Activated naive CD4-positive, alpha-beta T cell treated with anti-CD3 and anti-CD28 coated beads, Interleukin-2, amount 50 U/mL, for 16 hours (primary cell): ENCODE measurements around the gene RARA.

Experiments used
- DNase-seq: peaks from one replicate; pipeline ENCODE4 v3.0.0-alpha.2; 2020

The RARA gene

DNA sequence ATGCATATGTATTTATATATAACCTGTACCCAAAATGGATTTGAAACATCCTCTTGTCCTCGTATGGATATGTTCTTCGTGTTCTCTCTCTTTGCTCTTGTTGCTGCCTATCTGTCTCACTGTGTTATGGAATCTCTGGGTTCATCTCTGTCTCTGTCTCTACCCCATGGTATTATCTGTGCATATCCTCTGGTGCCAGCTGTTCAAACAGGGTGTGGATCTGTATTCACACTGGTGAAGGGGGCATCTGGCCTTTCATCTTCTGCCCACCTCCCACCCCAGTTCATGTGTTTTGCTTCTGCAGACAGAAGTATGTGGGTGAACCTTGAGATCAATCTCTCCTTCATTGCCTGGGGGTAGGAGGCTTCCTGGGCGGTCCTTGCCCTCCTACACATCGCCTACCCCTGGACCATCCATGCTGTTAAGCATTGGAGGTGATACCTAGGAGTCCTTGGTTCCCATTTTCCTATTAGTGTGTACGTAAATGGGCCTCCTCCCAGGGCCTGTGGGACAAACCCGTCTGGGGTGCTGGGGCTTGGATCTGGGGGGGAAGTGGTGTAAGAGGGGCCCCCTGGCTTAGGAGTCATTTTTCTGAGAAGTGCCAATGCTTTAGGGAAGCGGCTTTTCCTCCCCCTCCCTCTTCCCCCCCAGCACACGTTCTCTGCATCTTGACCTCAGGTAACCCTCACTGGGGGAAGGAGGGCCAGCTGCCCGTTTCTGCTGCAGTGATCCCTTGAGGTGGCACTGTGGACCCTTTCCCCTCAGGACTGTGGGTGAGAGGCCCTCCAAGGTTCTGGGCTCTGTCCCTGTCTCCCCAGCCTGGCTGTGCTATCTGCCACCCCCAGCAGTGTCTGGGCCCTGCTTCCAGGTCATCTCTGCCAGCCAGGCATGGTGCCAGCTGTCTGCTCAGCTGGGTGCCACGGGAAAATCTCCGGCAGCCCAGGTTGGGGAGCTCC lies 21.1 kb downstream of the RARA start:
- no peak for DNase-seq

DNA sequence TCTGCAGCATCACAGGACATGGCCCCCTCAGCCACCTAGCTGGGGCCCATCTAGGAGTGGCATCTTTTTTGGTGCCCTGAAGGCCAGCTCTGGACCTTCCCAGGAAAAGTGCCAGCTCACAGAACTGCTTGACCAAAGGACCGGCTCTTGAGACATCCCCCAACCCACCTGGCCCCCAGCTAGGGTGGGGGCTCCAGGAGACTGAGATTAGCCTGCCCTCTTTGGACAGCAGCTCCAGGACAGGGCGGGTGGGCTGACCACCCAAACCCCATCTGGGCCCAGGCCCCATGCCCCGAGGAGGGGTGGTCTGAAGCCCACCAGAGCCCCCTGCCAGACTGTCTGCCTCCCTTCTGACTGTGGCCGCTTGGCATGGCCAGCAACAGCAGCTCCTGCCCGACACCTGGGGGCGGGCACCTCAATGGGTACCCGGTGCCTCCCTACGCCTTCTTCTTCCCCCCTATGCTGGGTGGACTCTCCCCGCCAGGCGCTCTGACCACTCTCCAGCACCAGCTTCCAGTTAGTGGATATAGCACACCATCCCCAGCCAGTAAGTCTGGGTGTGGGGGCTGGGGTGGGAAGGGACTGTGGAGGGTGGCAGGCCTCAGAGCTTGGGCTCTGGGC lies 22.0 kb downstream of the RARA start:
- DNase-seq, result no peak

DNA sequence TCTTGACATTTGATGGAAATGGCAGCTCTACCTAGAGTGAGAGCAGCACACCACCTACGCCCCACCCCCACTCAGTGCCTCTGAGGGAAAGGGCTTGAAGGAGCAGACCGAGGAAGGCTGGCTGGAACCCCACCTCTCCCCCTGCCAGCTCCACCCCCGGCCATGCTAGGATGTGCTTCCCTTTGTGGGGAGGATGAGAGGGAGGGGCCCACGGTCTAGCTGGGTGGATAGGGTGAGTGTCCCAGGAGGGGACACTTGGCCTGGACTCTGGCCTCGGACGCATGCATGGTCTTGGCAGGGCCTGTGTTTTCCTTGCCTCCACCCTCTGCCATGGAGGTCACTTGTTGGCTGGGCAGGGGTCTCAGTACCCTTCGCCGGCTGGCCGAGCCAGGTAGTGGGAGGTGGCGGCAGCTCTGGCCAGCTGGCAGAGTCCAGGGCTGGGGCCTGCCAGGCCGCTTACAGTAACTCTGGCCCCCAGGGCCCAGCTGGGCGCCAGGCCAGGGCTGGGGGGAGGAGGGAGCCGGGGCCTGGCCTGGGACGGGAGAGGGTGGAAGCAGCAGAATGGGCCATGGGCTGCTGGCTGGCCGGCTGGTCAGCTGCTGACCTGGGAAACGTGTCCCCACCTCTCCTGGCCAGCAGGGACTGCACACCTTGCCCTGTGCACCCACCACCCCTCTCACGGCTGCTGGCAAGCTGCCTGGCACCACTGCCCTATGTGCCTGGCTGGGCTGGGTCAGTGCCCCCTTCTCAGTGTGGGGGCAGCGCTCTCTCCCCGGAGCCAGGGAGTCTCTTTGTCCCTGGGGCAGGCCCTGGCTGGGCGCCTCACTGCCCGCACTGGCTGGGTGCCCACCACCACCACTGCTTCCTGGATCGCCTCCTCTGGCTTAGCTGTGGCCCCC lies 23.0 kb downstream of the RARA start:
- no peak for DNase-seq

DNA sequence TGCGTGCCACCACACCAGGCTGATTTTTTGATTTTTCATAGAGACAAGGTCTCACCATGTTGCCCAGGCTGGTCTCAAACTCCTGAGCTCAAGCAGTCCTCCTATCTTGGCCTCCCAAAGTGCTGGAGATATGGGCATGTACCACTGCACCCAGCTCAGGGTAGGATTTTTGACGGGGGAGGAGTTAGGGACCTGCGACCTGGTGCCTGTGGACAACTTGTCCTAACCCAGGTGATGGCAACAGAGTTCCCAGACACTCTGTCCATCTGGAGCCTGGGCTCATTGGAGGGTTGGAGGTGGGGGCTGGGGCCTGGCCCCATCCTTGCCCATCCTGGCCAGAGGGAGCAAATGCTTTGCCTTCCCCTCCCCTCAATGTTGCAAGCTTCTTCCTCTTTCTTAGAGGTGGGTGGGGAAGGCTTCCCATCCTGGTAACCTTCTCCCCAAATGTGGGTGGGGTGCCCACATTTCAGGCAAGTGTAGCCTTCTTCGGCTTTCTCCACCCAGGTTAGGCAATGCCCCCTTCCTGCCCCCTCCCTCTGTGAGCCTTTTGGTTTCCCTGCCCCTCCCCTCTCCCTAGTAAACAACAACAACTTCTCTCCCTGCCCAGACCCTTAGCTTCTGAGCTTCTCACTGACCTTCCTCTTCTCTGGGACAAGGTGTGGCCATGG lies 24.9 kb downstream of the RARA start:
- DNase-seq, result no peak

DNA sequence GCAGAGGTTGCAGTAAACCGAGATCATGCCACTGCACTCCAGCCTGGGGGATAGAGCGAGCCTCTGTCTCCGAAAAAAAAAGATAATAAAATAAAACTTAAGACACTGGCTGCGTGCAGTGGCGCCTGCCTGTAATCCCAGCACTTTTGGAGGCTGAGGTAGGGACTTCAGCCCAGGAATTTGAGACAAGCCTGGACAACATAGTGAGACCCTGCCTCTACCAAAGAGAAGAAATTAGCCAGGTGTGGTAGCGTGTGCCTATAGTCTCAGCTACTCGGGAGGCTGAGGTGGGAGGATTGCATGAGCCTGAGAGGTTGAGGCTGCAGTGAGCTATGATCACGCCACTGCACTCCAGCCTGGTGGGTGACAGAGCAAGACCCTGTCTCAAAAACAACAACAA lies 26.6 kb downstream of the RARA start:
- no peak for DNase-seq

DNA sequence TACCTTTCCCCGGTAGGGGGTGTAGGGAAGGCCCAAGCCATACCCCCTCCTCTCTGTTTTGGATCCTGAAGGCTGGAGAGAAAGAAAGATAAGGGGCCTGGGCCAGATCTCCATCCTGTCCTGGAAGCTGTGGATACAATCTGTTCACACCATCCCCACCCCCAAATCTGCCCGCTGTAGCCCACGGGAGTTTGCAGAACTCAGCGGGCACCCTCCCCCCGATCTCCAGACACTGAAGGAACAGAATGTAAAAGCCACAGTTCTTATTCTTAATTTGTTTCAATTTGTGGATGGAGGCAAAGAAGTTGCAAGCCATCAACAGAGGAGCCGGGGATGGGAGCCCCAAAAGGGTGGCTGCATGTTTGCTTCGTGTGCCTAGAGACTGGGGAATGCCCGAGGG lies 28.4 kb downstream of the RARA start:
- no peak for DNase-seq

DNA sequence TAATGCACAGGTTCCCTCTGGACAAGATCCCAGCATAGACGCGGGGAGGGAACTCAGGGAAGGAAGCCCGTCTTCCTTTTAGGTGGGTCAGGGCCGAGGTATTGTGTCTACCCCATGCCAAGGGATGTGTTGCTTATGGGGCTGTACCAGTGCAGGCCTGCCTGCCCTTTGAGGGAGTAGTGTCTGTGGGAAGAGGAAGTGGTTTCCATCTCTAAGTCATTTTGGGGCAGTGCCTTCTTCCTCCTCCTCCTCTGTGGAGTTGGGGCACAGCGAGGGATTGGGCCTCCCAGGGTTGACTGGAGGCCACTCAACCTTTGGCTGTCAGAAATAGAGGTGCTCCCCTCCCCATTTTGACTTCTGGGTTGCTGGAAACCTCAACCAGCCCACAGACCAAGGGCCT lies 29.1 kb downstream of the RARA start:
- DNase-seq, result no peak

DNA sequence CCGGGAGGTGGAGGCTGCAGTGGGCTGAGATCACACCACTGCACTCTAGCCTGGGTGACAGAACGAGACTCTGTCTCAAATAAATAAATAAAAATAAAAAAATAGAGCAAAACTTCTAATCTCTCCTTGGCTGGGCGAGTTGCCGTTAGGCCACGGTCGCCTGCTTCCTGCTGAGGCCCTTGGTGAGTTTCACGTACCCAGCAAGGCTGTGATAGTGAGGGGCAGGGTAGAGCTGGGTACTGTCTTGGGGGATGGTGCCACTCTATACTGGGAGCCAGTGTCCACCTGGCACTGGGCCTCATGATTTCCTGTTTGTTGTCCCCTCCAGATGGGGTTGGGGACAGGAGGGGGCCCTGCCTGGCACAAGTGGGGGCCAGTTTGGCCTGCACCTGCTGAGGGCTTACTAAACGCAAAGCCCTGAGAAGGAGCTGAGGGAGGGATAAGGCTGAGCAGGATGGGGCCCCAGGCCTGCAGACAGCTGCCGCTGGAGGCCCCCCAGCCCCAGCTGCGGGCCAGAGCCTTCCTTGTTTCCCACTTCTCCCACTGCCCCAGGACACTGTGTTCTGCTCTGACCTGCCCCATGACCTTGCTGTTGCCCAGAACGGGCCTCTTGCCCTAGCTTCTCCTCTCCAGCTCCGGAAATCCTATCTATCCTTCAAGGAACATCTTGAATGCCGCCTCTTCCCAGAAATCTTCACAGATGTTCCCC lies 30.1 kb downstream of the RARA start:
- DNase-seq, result no peak

DNA sequence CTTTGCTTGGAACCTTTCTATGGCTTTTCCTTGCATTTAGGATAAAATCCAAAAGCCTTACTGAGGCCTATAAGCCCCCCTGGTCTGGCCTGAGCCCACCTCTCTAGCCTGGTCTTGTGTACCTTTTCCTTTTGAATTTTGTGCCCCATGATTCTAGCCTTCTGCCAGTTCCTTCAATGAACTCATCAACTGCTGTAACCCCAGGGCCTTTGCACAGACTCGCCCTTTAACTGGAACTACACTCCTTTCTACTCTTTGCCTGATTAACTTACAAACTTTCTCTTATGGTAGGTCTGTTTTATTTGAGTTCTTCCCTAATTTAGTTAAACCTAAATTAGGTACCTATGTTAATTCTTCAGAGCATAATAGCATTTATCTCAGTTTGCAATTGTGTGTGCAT lies 31.3 kb downstream of the RARA start:
- no peak for DNase-seq

GRCh38 chr17:40340880-40341807 lies 32.2 kb downstream of the RARA start:
- peak; percentile 78 for DNase-seq

DNA sequence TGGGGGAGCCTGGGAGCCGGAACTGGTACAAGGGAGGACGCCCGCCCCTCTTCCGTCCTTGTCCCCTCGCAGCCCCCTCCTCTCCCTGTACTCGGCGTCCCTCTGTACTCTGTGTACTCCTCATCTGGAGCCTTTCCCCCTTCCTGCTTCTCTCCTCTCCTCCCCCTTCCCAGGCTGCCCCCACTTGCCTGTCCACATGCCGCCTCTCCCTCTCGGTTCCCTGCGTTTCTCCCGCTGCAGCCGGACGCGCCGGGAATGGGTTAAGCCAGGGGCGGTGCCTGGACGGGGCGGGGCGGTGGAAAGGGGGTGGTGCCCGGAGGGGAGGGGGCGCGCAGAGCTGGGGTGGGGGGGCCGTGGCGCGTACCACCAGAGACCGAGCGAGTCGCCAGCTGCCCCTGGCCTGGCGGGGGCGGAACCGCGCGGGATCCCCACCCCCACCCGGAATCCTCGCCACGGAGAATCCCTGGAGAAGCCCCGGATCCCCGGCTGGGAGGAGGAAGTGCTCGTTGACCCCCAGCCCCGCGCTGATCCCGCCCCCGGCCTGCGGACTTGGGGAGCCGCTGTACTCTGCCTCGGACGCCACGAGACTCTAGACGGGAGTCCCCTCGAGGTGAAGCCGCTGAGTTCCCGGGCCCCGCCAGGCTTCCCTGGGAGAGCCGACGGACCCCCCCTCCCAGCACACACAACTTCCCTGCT lies 33.0 kb downstream of the RARA start:
- DNase-seq, result no peak

GRCh38 chr17:40342504-40343218 lies 33.7 kb downstream of the RARA start:
- DNase-seq, result no peak

DNA sequence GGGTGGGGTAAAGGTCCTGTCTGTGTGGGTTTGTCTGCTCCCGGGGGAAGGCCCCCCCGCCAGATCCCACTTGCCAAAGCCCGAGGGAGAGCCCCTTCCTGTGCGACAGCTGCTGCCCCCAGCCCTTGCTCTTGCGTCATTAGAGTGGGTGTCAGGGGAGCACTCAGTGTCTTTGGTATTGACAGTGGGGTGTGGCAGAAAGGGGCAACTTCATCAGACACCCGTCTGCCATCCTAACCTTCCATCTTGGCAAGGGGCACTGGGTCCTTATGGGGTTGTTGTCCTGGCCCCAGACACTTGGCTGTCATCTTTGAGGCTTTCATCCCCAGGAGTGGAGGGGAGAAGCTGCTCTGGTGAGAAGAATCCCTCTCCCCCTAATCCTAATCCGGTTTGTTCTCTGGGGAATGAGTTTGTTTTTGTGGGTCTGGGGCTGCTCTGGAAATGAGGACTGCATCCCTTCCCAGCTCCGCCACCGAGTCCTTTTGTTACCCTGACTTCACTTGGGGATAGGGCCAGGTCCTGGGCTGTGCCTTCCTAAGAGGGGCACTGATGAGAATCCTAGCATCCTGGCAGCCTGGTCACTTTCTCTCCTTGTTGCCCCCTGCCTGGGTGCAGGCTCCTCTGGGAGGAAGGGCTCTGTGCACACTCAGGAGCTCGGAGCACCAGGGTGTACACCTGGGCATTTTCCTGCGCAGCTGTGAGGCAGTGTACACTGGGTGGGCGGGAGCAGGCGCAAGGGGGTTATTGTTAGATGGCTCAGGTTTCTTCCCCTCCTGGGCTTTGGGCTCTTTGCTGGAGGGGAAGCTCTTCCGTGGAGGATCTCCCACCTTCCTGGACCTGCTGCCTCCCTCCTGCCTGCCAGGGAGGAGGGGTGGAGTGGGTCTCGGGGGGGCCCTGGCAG lies 34.5 kb downstream of the RARA start:
- DNase-seq, result no peak

DNA sequence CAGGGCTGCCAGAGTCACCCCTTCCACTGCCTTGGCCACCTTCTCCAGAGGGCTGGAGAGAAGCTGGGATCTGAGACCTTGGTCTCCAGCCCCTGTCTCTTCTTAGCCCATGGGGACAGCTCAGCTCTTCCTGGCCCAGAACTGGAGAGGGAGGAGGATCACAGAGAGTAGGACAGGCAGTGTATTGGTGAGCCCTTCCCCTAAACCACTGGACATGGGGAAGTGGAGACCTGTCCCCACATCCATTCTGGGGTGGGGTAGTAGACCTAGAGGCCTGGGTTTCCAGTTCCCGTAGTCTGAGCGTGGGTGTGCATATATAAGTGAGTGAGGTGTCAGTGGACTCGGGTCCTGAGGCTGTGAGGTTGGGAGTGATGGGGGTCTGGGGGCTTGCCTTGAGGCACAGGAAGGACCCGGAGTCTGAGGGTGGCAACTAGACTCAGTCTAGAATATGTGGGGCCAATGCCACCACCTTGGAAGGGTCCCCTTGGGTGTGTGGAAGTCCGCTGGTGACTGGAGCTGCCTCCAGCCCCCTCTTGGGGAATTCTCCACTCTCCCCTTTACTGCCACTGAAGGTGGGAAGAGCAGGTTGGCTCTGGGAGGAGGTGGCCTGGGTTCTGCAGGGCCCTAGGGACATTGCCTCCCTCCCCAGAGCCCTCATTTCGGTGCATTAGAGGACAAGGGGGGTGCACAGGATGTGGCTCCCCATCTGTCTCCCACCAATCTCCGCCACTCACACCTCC lies 35.6 kb downstream of the RARA start:
- DNase-seq, result no peak

GRCh38 chr17:40345161-40345993 lies 36.4 kb downstream of the RARA start:
- DNase-seq, result no peak

DNA sequence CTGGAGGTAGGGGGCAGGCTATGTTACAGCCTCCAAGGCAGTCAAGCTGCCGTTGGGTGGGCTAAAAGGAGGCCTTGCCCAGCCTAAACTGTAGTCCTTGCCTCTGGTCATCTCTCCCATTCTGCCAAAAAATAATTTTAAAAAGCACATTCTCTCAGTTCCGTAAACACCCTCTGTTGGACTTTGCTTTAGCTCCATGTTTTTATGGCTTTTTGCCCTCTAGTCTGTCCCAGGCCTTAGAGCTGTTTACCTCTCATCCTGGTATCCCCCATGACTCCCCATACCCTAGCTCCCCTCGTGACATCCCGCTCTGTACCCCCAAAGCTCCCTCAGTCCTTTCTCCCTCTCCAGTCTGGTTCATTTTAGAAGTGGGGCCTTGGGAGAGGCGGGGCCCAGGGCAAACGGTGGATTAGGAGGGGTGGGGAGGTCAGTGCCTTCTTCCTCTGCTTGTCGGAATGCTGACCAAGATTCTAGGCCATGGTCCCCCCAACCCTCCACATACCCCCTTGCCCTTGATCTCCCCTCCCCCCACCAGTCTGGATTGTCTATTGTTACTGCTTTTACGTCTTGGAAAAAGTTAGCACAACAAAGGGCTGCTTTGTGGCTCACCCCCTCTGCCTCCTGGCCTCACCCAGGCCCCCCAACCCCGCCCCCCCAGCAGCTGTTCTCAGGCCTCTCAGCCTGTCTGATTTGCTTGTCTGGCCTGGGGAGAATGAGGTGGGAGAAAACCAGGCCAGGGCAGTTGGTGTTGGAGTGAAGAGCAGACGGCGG lies 37.2 kb downstream of the RARA start:
- DNase-seq, result no peak
